ENCODE results near the gene CTCF. TPM values are rescaled to one million over a fixed set of nuclear protein-coding genes. Genes with fewer than 3 reads are reported as not detected.

Gene CTCF
- total RNA-seq, 5 donors from 2014 or later (not counting 1 experiment from before 2014, with no cell fraction given): 55.3 to 69.0 (median 64.0) TPM

Other genes starting within 250 kb of the CTCF start
- gene KCTD19, start 235.8 kb upstream of the CTCF start, total RNA-seq: not detected
- gene LRRC36, start 235.7 kb upstream of the CTCF start, total RNA-seq: not detected
- gene TPPP3, start 169.0 kb upstream of the CTCF start, total RNA-seq: under 1 TPM in 2 of 5 donors, not detected in 3; 0.18 to 0.23 TPM
- under 1 TPM in 4 of 5 donors, not detected in 1; 0.26 to 0.85 (median 0.47) TPM for gene ZDHHC1, start 146.0 kb upstream of the CTCF start, total RNA-seq
- gene HSD11B2, start 131.4 kb upstream of the CTCF start, total RNA-seq: under 1 TPM in 3 of 5 donors, not detected in 2; 0.20 to 0.32 (median 0.29) TPM
- gene ATP6V0D1, start 81.4 kb upstream of the CTCF start, total RNA-seq: 10 to 100 TPM; 41.5 to 49.6 (median 45.8) TPM
- not detected for gene AGRP, start 79.0 kb upstream of the CTCF start, total RNA-seq
- 10 to 100 TPM; 33.9 to 60.7 (median 52.4) TPM for gene RIPOR1, start 33.7 kb upstream of the CTCF start, total RNA-seq
- 100 to 1,000 TPM; 150 to 271 (median 243) TPM for gene CARMIL2, start 82.6 kb downstream of the CTCF start, total RNA-seq
- gene ACD, start 97.7 kb downstream of the CTCF start, total RNA-seq: 10 to 100 TPM; 24.5 to 62.6 (median 53.6) TPM
- 10 to 100 TPM in 1 of 5 donors, 1 to 10 TPM in 4; 2.9 to 10.6 (median 7.6) TPM for gene PARD6A, start 98.4 kb downstream of the CTCF start, total RNA-seq
- 10 to 100 TPM in 3 of 5 donors, 1 to 10 TPM in 2; 4.2 to 12.1 (median 10.1) TPM for gene ENKD1, start 104.2 kb downstream of the CTCF start, total RNA-seq
- gene C16orf86, start 104.3 kb downstream of the CTCF start, total RNA-seq: 1 to 10 TPM; 1.9 to 6.7 (median 5.4) TPM
- gene GFOD2, start 156.8 kb downstream of the CTCF start, total RNA-seq: 10 to 100 TPM in 4 of 5 donors, 1 to 10 TPM in 1; 8.5 to 23.2 (median 16.7) TPM
- 10 to 100 TPM; 21.9 to 29.3 (median 24.5) TPM for gene RANBP10, start 244.0 kb downstream of the CTCF start, total RNA-seq
- gene TSNAXIP1, start 244.4 kb downstream of the CTCF start, total RNA-seq: under 1 TPM; 0.30 to 0.45 (median 0.37) TPM

Measured in T-cell (primary cell).